ENCODE data around the gene DCBLD2.
"Not testable (repeated sequence)": the region's sequence is repeated elsewhere in the genome, so short reads cannot be mapped to it uniquely, and the experiment has no call there.

DCBLD2 gene

GRCh38 chr3:98890965-98891910 lies 10.3 kb downstream of the DCBLD2 start:
- DNase-seq, result no peak

- no peak for DNase-seq
Observed at GRCh38 chr3:98890181-98890835, 11.2 kb downstream of the DCBLD2 start.

DNA sequence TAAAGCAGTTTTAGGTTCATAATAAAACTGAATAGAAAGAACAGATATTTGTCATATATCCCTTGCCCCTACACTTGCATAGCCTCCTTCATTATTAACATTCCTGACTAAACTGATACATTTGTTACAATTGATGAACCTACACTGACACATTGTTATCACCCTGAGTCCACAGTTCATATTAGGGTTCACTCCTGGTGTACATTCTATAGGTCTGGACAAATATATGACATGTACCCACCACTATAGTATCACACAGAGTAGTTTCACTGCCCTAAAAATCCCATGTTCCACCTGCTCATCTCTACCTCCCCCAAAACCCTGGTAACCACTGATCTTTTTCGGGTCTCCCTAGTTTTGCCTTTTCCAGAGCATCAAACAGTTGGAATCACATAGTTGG lies 13.8 kb downstream of the DCBLD2 start:
- DNase-seq, result no peak

- DNase-seq, result no peak
Observed at GRCh38 chr3:98886525-98886924, 15.0 kb downstream of the DCBLD2 start.

- DNase-seq, result no peak
Observed at GRCh38 chr3:98885851-98886250, 15.6 kb downstream of the DCBLD2 start.

DNA sequence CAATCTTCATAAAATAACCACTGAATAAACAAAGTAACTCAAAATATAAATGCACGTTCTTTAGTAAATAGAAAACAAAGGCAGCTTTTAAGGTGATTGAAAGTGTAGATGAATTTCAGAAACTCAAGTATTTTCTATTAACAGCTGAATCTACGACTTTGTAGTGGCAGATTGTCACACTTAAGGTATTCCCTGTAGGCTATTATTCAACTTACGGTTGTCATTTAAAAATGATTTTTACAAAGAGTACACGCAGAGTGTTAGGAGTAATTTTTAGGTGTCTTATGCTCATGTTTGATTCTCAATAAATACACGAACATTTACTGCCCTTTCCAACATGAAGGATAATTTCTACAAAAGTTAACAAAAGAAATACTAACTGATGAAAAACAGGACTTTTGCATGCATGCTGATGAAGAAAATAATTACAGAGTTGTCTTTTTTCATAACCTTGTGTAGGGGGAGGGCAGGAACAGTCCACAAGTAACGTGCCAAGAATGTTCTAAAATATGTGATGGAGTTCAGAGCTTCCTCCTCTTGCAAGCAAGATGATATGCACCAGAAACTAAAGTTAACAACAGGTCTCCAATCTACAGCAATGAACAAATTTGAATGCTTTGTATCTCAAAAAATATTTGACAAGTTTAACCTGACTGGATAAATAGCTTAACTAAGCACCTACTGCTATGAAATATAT lies 16.7 kb downstream of the DCBLD2 start:
- DNase-seq, result no peak

DNA sequence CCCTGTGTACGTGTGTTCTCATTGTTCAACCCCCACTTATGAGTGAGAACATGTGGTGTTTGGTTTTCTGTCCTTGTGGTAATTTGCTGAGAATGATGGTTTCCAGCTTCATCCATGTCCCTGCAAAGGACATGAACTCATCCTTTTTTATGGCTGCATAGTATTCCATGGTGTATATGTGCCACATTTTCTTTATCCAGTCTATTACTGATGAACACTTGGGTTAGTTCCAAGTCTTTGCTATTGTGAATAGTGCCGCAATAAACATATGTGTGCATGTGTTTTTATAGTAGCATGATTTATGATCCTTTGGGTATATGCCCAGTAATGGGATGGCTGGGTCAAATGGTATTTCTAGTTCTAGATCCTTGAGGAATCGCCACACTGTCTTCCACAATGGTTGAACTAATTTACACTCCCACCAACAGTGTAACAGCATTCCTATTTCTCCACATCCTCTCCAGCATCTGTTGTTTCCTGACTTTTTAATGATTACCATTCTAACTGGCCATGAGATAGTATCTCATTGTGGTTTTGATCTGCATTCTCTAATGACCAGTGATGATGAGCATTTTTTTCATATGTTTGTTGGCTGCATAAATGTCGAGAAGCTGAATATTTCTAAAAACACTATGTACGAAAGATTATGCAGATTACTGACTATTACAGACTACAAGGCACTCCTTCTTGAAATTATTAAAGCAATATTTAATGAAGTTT lies 18.7 kb downstream of the DCBLD2 start:
- not testable (repeated sequence) for DNase-seq

DNA sequence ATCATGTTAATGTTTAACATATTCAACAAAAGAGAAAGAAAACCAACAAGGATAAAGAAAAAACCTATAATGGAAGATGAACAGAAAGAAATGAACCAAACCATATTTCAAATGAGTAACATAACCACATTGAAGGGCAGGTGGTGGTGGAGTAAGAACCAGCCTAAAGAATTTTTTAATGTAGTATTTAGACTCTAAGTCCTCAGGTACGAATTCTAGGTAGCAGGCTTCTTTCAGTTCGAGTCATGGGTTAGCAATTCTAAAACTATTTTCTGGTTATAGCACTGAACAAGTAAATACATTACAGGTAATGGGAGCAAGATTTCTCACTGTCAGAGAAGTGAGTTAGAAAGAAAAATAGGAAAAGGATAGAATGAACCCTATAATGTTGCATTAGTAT lies 24.4 kb downstream of the DCBLD2 start:
- no peak for DNase-seq

- DNase-seq, result no peak
Observed at GRCh38 chr3:98875535-98875934, 26.0 kb downstream of the DCBLD2 start.

DNA sequence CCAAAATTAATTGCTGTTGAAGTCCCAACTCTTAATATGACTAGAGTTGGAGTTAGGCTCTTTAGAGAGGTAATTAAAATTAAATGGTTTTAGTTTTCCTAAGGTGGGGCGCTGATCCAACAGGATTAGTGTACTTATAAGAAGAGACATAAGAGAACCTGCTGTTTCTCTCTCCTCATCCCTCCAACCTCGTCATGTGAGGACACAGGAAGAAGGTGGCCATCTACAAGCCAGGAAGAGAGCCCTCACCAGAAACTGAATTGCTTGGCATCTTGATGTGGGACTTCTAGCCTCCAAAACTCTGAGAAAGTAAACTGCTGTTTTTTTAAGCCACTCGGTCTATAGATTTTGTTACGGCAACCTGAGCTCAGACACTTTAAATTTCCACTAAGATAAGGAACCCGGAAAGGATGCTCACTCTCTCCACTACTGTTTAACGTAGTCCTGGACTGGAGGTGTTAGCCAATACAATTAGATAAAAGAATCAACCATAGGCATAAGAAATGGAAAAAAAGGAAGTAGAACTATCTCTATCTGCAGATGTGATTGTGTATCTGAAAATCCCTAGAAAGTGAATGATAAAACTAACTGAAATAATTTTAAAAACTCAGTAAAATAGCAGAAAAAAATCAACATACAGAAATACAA lies 26.8 kb downstream of the DCBLD2 start:
- no peak for DNase-seq

- no peak for DNase-seq
Observed at GRCh38 chr3:98869391-98869790, 32.1 kb downstream of the DCBLD2 start.

DNA sequence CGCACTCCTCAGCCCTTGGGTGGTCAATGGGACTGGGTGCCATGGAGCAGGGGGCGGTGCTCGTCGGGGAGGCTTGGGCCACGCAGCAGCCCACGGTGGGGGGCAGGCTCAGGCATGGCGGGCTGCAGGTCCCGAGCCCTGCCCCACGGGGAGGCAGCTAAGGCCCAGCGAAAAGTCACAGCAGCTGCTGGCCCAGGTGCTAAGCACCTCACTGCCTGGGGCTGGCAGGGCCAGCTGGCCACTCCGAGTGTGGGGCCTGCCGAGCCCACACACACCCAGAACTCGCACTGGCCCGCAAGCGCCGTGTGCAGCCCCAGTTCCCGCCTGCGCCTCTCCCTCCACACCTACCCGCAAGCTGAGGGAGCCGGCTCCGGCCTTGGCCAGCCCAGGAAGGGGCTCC lies 43.5 kb downstream of the DCBLD2 start:
- DNase-seq, result not testable (repeated sequence)

- not testable (repeated sequence) for DNase-seq
Observed at GRCh38 chr3:98857258-98857657, 44.2 kb downstream of the DCBLD2 start.

GRCh38 chr3:98856724-98857123 lies 44.8 kb downstream of the DCBLD2 start:
- DNase-seq, result no peak

DNA sequence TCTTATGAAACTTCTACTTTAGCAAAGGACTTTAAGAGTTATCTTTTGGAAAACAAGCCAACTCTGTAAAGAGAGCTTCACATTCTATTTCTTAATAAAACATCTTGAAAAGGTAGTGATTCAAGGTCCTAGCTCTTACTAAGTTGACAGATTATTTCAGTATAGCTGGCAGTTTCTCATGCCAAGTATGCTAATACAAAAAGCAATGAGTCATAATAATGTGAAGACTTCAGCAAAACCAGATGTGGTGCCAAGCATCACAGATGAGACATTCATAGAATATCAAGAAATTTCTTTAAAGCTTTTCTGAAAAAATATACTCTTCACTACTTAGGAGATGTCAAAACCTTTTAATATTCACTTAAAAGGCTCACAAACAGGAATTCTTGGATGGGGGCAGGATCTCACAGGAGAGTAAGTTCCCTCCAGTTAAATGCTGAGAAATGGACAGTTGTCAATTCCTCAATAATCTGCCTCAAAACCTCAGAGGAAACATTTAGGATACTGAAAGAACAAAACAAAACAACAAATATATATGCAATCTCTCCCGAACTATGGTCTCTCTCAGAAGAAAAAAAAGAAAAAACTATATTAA lies 45.6 kb downstream of the DCBLD2 start:
- DNase-seq, result no peak

GRCh38 chr3:98848108-98848507 lies 53.4 kb downstream of the DCBLD2 start:
- DNase-seq, result no peak

GRCh38 chr3:98846101-98846500 lies 55.4 kb downstream of the DCBLD2 start:
- DNase-seq, result no peak

DNA sequence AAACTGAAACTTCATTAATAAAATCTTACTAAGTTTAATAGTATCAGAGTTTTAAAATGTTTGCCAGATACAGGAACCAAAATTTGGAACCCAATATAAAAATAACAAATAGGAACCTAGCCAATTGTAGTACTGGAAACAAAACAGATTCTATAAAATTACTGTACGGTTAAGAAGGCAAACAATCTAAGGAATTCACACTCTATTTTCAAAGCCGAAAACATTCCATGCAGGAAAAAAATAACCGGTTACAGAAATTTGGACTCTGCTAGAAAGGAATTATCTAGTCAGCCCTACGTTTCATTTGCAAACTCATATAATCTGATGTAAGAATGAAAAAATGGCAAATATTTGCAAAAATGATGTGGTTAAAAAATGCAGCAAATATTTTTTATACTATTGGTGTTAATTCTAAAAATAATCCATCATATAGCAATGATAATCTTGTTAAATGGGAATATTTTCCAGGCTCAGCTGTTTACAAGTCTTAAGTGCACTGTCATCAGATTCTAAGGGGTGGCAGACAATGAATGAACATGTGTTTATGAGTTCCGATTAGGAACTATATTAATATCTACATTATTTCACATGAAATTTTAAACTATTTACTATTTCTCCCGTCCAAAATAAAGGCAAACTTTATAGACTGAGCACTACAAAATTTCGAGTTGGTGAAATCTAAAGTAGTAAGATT lies 58.1 kb downstream of the DCBLD2 start:
- DNase-seq, result no peak

DNA sequence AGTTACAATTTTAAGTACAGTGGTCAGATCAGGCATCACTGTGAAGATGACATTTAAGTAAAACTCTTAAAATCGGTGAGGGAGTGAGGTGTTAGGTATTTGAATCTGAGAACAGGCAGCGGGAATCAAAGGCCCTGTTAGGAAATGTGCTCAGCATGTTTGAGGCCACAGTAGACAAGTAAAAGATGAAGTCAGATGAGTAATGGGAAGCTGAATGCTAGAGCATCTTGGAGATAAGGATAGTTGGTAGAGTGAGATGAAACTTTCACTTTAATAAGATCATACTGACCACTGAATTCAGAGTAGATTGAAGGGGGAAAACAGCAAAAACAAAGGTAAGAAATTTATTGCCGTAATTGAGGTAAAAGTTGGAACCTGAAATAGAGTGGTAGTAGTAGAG lies 61.6 kb downstream of the DCBLD2 start:
- no peak for DNase-seq

DNA sequence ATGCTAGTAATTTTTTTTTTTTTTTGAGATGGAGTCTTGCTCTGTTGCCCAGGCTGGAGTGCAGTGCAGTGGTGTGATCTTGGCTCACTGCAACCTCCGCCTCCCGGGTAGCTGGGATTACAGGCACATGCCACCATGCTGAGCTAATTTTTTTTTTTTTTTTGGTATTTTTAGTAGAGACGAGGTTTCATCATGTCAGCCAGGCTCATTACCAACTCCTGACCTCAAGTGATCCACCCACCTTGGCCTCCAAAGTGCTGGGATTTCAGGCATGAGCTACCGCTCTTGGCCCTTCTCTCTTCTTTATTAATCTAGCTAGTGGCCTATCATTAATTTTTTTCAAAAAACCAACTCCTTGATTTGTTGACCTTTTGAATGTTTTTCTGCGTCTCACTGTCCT lies 70.4 kb downstream of the DCBLD2 start:
- DNase-seq, result not testable (repeated sequence)

- DNase-seq, result no peak
Observed at GRCh38 chr3:98829246-98829832, 72.2 kb downstream of the DCBLD2 start.
